ENCODE measurements around the gene MCF2L.

The MCF2L gene

GRCh38 chr13:113116206-113116800 lies 147.3 kb downstream of the MCF2L start:
- no peak for TF ChIP-seq CTCF (IDR thresholded peaks at IDR 0.05)

- TF ChIP-seq CTCF (IDR thresholded peaks at IDR 0.05), result no peak
These were observed 147.9 kb downstream of the MCF2L start for GRCh38 chr13:113116871-113117271.

- no peak for TF ChIP-seq CTCF (IDR thresholded peaks at IDR 0.05)
These were observed 148.4 kb downstream of the MCF2L start for GRCh38 chr13:113117335-113117872.

GRCh38 chr13:113117911-113118260 lies 148.9 kb downstream of the MCF2L start:
- TF ChIP-seq CTCF (IDR thresholded peaks at IDR 0.05), result no peak

- TF ChIP-seq CTCF (IDR thresholded peaks at IDR 0.05), result no peak
These were observed 149.4 kb downstream of the MCF2L start for GRCh38 chr13:113118261-113119021.

GRCh38 chr13:113119166-113119821 lies 150.3 kb downstream of the MCF2L start:
- no peak for TF ChIP-seq CTCF (IDR thresholded peaks at IDR 0.05)

- TF ChIP-seq CTCF (IDR thresholded peaks at IDR 0.05), result no peak
These were observed 150.8 kb downstream of the MCF2L start for GRCh38 chr13:113119822-113120189.

Measured in LNCAP (cell line).